Skin epidermis (tissue), 12 donors: ENCODE measurements around the gene SEPTIN2.
A peak's percentile ranks its signal among the peaks of the same experiment; 100 is the strongest.
"Not testable (repeated sequence)": the region's sequence is repeated elsewhere in the genome, so short reads cannot be mapped to it uniquely, and the experiment has no call there.

Source experiments
- H3K27ac ChIP-seq, 21 experiments: fragments of 200-600 bp; sonication (generic) in 11 of 21; one replicate each; pipeline ENCODE4 v1.5.0; 2020; ENCODE audit warnings: mild to moderate bottlenecking in 3 of 21, inconsistent platforms in 2 of 21, moderate library complexity in 2 of 21
- H3K4me3 ChIP-seq, 7 experiments: fragments of 200-600 bp; sonication (generic) in 2 of 7; one replicate each; pipeline ENCODE4 v1.5.0; 2020; ENCODE audit warnings: inconsistent platforms in 2 of 7, mild to moderate bottlenecking in 2 of 7, moderate library complexity in 1 of 7

SEPTIN2 gene

DNA sequence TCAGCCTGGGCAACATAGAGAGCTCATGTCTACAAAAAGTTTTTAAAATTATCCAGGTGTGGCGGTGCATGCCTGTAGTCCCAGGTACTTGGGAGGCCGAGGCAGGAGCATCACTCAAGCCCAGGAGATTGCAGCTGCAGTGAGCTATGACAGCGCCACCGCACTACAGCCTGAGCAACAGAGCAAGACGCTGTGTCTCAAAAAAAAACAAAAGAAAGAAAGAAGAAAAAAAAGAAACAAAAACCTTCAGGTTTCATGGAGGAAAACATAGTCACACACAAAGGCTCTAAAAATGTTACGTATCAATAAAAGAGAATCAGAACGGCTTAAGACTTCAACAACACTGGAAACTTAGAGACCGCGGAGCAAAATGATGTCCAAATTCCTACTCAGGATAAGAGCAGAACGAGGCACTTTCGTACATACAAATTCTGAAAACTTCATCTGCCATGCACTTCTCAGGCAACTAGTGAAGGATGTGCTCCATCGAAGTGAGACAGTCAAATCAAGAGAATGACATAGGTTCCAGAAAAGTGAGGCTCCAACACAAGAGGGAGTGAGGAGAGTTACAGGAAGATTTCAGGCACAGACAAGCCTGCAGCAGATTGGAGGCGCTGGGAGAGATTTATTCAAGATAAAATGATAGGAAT, 4.7 kb upstream of the SEPTIN2 start:
- peak overlapping the region in 1 of 21 experiments; percentile 10 for H3K27ac ChIP-seq

DNA sequence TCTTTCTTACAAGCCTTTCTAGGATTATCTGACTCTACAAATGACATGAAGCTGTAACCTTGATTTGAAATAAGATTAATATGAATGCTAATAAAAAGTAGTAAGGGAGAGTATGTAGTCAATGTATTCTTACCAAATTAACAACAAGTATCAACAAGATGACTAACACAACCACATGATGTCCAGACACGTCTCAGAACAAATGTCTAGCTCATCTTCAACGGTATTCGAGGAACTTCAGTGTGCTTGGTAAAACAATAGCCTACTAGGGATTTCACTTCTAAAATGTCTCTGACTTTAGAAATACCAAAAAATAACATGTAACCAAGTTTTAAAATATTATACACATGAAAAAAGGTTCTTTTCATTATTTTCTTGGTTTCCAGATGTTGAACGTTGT, 3.6 kb upstream of the SEPTIN2 start:
- H3K4me3 ChIP-seq = no peak overlapping the region
- H3K27ac ChIP-seq = peak overlapping the region in 2 of 21 experiments; percentile 20 to 24

More for the DNA sequence above, 4.7 kb upstream of the SEPTIN2 start:
- H3K4me3 ChIP-seq = no peak overlapping the region

DNA sequence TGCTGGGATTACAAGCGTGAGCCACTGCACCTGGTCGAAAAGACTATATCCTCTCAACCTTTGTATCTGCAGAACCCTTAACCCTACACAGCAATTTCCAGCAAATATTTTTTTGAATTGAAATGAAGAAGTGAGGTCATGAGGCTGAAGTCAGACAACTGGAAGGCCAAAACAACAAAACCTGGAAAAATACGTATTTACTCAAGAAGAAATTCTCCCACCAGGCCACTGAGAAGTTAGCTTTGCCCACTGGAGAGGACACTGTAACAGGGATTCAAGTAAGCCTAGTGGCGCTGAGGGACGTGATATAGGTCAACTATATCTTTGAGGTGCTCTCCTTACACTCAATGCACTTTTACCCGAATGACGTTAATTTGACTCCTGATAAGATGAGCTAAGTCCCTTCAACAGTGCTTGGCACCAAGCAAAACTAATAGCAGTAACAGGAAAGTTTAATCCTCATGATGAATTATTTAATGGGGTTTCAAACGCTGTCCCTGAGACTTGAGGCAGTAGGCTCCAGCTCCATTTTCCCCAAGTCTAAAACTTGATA, 2.1 kb upstream of the SEPTIN2 start:
- Histone ChIP-seq H3K4me3 (no peak overlapping the region), H3K27ac (peak overlapping the region in 3 of 21 experiments; percentile 95 to 99 (median 99))

DNA sequence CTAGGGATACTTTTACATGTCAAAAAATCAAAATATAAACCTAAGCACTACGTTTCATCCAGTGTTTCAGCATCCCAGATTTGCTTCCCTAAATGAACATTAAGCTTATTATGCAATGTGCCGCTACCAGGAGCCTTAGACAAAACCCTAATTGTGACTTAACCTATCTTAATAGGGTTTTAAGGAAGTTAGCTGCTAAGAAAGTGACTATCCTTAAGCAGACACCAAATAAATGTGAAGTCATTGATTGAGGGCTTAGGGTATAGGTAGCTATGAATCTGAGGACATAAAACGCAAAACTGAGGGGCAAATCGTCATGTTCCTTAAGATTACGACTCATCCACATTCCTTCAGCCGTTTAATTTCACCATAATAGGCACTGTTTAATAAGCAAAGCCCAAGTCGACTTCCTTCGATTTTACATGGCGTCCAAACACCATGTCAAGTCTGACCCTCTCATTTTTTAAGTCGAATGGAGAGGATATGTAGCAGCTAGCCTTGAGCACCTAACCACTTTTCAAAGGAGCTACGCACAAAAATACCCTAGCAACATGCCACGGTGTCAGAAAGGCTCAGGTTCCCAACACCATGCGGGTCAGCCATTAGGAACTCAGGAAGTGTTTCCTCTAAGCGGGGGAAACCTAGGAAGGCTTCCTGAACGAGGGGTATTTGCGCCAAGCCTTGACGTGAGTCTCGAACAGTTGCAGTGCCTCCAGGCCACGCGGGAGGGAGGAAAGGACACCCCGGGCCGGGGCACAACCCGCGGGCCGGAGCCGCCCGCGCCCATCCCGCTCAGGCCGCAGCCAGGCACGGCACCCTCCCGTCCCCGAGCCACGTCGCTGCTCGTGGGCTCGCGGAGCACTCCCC, 1.3 kb upstream of the SEPTIN2 start:
- peak overlapping the region; percentile 65 to 96 (median 75) for H3K4me3 ChIP-seq
- peak overlapping the region; percentile 92 to 99 (median 98) for H3K27ac ChIP-seq

DNA sequence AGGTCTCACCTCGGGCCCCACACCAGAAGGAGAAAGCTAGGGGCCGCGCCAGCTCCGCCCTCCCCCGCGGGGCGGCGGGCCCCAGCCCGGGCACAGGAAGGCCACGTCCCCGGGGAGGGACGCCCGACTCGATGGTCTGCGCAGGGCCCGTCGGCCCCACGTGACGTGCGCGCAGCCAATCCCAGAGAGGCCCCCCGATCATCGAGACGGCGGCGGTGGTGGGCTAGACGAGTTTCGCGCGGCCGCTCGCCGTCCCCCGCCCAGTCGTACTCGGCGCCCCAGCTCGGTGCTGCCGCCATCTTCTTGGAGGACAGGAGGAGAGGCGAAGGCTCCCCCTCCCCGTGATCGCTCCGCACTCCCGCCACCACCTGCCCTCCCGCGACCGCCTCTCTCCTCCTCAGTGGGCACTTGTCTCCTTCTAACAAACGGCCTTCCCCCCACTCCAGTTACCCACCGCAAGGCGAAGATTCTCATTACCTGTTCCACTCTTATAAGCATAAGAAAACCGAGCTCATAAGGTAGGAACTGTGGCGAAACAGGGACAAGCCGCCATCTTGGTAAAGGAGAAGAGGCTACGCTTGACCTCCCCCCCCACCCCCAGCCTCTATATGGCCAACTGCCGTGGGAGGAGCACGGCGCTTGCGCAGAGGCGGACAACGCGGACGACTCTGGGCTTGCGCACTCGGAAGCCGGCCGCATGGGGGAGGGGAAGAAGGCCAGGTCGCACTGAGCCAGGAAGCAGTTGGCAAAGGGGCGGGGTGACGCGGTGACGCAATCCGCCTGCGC, 439 bp upstream of the SEPTIN2 start, which contains the start of gene HDLBP:
Gene HDLBP (minus strand): TSS at position 580 of the 786 bp plus-strand sequence. CDS start 48,803 bp downstream, outside the sequence.
- peak within 1 kb of the TSS; percentile 65 to 96 (median 75) for H3K4me3 ChIP-seq

DNA sequence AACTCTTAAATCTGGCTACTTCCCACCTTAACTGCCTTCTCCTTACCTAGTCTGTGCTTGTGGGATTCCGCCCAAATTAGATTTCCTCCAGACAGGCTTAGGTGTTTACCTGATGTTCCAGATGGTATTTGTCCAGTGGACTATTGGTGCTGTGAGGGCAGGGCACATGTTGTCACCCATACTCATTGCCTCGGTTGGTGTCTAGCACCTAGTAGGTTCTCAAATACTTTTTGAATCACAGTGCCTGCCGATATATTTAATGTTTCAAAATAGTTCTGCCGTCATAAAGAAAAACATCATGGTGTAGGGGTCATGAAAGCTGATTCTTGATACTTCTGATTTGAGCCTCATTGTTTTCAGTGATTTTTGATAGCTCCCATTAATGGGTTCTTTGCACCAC, 1.1 kb downstream of the SEPTIN2 start:
- H3K27ac ChIP-seq = peak overlapping the region in 20 of 21 experiments; percentile 73 to 99 (median 98)

More for the DNA sequence above, 439 bp upstream of the SEPTIN2 start, which contains the start of gene HDLBP:
- peak within 1 kb of the TSS; percentile 92 to 99 (median 98) for H3K27ac ChIP-seq

DNA sequence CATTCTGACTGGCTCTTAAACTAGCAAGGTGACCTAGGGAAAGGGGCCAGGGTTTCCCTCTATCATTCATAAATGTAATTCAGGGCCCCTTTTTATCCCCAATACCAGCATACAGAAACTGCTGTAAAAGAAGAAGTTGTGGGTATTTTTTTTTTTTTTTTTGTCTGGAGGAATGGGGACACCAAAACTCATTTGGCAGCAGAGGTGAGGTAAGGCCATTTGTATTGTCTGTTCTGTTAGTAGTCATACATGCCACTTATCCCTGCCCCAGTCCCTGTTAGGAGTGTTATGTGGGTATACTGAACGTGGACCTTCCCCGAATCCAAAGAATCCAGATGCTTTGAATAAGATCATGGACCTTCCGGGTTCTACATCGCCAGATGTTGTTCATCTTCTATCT, 1.7 kb downstream of the SEPTIN2 start:
- H3K4me3 ChIP-seq = peak overlapping the region in 6 of 7 experiments; percentile 65 to 96 (median 76)
- H3K27ac ChIP-seq = peak overlapping the region in 11 of 21 experiments; percentile 11 to 99 (median 99)

More for the DNA sequence above, 1.1 kb downstream of the SEPTIN2 start:
- H3K4me3 ChIP-seq = peak overlapping the region; percentile 65 to 96 (median 75)

DNA sequence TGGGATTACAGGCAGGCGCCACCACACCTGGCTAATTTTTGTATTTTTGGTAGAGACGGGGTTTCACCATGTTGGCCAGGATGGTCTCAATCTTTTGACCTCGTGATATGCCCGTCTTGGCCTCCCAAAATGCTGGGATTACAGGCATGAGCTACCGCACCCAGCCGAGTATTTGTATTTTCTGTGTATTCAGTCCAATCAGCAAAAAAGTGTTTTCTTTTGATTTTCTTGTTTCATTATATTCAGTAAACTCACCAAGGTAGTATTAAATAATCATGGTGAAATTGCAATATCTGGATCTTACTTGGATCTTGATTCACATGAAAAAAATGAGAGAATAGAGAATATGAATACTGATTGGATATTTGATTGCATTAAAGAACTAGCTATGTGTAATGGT, 3.1 kb downstream of the SEPTIN2 start:
- H3K4me3 ChIP-seq = not testable (repeated sequence)
- peak overlapping the region in 1 of 21 experiments; percentile 61 for H3K27ac ChIP-seq

DNA sequence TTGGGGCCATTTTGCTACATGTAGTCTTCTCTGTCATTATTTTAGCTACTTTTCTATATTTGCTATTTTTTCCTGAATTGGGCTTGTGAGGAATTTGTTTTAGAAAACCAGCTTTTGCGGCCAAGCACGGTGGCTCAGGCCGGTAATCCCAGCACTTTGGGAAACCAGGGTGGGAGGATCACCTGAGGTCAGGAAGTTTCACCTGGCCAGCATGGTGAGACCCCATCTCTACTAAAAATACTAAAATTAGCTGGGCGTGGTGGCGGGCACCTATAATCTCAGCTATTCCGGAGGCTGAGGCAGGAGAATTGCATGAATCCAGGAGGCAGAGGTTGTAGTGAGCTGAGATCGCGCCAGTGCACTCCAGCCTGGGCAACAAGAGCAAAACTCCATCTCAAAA, 4.7 kb downstream of the SEPTIN2 start:
- peak overlapping the region in 2 of 21 experiments; percentile 5 to 23 for H3K27ac ChIP-seq
- H3K4me3 ChIP-seq = no peak overlapping the region

DNA sequence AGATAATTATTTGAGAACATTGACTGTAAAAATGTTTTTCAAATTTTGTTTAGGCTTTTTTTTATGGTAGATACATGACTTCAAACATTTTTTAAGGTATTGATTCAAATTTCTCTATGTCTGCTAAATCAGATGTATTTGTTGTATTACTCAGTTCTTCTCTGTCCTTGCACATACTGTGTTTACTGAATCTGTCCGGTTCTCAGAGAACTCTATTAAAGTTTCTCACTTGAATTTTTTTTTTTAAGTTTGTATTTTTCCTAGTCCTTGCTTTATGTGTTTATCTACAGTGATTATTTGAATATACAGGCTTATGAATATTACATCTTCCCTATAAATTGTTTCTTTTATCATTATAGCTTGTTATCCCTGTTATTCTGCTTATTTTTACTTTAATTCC, 5.3 kb downstream of the SEPTIN2 start:
- Histone ChIP-seq H3K4me3 (no peak overlapping the region), H3K27ac (no peak overlapping the region)

DNA sequence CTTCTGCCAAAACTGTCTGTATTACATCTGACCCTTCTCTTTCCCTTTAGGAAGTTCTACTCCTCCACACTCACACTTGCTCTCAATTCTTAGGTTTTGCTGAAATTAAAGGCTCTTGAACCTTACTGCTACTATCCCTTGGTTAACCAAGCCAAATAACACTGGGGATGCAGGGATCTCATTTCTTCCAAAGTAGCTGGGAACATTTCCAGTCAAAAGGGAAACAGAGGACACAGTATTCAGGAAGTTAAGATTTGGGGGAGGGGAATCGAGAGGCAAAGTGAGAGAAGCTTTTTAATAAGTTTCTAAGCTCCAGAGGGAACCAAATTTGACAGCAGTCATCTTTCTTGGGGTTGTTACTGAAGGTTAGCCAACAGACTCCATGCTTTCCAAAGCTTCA, 6.2 kb downstream of the SEPTIN2 start:
- Histone ChIP-seq H3K27ac (no peak overlapping the region), H3K4me3 (no peak overlapping the region)

DNA sequence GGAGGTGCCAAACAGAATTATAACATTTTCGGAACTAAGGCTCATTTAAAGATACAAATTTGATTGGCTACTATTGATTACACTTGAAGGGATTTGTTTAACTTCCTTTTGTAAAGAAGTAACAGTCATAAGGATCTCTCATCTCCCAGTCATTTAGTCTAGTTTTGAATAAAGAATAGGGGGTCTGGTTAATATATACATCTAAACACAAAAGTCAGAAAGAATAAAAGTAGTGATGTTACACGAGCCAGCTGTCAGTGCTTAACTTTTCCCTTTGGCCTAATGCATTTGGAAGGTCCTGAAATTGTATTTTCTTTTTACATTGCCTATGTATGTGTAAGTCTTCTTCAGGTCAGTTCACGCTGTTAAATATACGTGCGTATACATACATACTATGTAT, 8.1 kb downstream of the SEPTIN2 start:
- Histone ChIP-seq H3K27ac (peak overlapping the region in 1 of 21 experiments; percentile 35), H3K4me3 (no peak overlapping the region)

DNA sequence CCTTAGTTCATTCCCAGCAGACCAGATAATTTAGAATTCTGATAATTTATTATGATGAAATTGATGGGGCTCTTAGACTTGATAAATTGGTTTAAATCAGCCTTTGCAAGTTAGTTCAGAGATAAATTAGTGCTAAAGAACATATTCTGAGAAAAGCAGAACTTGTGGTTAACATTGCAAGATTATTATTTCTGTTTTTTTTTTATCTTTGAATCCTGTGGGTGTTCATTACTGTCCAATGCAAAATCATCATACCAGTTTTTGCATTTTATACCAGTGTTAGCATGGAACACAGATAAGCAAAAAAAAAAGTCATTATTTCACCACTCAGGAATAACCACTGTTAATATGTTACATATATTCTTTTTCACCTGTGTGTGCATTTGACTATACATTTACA, 9.1 kb downstream of the SEPTIN2 start:
- Histone ChIP-seq H3K4me3 (no peak overlapping the region), H3K27ac (peak overlapping the region in 1 of 21 experiments; percentile 26)

DNA sequence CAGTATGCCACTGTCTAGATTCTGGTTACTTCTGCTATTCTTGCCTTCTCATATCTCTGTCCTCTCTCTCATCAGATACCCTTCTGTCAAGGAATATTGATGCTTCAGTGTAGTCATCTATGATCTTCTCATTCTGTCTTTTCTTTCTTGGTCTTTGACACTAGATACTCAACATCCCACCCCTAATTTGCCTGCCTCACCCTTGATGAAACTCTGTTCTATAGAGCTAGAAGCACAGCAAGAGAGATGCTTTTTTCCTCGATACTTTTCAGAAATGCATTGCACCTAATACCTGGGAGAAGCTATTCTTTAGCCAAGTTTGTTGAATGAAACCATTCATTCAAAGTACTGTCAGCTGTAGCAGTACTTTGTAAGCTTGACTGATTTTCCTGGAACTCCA, 9.5 kb downstream of the SEPTIN2 start:
- Histone ChIP-seq H3K27ac (no peak overlapping the region), H3K4me3 (no peak overlapping the region)

DNA sequence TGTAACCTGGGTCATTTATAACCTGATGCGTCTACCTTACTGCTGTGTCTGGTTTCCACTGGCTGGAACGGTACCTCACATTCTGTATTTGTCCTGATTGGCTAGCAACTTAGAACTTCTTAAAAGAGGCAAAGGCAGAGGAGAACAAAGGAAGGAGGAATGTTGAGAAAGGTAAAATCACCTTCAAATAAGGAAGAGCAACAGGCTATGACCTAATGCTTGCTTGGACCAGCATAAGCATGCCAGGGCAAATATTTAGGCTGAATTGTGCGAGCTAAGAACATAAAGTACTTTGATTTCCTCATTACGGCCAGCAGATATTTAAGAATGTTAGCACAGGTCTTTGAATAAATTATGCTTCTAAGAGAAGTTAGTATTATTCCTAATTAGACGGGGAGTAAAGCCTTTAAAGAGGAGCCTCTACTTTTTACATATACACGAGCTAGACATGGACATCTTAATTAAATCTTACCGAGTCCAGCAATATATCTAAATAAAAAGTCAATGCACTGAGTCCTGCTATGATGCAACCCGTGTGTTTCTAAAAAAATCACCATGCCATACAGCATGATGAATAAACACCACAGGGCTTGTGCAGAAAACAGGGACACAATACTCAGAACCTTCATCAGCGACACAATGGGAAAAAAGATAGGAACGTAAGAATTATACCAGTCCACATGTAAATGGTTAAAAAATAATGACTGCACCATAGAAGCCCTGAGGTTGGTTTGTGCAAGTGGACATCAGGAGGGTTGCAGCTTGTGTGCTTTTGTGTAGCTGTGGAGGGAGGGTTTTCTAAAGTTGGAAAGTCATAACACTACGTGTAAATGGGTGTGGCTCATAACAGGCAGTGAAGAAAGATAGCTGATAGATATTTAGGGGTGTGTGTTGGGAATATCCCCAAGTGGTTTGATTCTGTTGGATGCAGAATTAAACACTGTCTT, 14.2 kb downstream of the SEPTIN2 start:
- H3K4me3 ChIP-seq = no peak overlapping the region
- no peak overlapping the region for H3K27ac ChIP-seq

DNA sequence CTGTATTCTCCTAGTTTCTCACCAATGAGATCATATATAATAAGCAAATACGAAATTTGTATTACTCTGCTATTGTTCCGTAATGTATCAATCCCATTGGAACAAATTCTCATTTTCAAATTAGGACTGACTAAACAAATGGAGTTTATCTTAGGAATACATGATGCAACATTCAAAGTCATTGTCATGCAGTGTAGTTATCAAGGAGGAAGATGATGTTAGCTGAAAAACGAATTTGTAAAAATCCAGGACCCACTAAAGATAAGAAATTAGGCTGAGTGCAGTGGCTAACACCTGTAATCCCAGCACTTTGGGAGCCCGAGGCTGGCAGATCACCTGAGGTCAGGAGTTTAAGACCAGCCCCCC, 14.9 kb downstream of the SEPTIN2 start:
- H3K4me3 ChIP-seq = no peak overlapping the region
- no peak overlapping the region for H3K27ac ChIP-seq

DNA sequence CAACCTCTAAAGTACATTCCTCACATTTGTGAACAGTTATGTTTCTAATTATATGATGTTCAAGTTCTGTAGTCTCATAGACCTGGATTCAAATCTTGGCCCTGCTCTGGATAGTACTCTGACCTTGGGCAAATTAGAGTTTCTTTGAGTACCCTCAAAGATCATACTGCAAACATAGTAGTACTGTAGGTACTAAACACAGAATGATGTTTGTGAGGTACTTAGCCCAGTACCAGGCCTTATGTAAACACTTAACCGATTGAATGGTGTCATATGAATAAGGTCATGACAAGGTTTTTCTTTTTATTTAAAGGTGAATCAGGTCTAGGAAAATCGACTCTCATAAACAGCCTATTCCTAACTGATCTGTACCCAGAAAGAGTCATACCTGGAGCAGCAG, 19.1 kb downstream of the SEPTIN2 start:
- no peak overlapping the region for H3K4me3 ChIP-seq

DNA sequence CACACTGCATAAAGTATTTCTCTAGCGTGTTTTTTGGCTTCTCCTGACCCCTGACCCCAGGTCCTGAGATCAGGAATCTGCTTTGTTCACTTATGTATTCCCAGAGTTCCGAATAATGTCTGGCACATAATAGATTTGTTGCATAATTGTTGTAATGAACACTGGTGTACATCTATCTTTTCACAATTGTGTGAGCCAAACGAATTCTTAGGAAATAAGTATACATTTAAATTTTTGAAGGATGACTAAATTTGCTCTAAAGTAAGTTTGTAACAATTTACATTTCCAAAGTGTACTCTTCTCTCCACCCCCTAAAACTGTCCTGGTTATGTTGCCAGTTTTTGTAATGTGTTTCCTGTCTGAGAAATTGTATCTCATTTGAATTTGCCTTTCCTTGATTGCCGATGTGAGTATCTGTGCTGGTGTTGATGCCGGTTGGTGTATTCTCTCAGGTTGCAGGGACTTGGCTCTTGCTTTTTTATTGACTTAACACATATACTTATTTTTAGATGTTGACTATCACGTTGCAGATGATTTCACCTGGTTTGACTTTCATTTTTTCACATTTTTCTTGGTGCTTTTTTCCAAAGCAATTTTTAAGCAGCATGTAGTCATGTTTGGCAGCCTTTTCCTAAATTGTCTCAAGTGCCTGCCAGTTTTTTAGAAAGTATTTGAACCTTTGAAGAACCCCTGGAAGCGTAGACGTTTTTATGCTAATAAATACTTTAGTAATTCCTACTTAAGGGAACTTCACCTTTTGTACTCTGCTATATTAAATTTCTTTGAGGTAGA, 24.3 kb downstream of the SEPTIN2 start:
- no peak overlapping the region for H3K27ac ChIP-seq
- no peak overlapping the region for H3K4me3 ChIP-seq

More for the DNA sequence above, 19.1 kb downstream of the SEPTIN2 start:
- no peak overlapping the region for H3K27ac ChIP-seq
